Stimulated activated memory B cell treated with anti-CD40 and anti-IgM and Interleukin-4, amounts not matched to agents 10 μg/mL and 1 μg/mL and 100 μg/mL, for 72 hours (primary cell): Measurements from ENCODE around the gene GPN2.

Experiments used
- ATAC-seq: fragments of 150-1000 bp; cut with Tn5 transposase; 2 replicates; pipeline ENCODE4 v1.10.0; 2021
- H3K27ac Mint-ChIP-seq: one replicate; pipeline ENCODE4 v1.8.0; 2022; ENCODE audit warnings: mild to moderate bottlenecking, mixed read lengths
- H3K27me3 Mint-ChIP-seq: one replicate; pipeline ENCODE4 v1.8.0; 2022; ENCODE audit warnings: mixed read lengths
- H3K36me3 Mint-ChIP-seq: one replicate; pipeline ENCODE4 v1.8.0; 2022; ENCODE audit warnings: mixed read lengths
- H3K4me1 Mint-ChIP-seq: one replicate; pipeline ENCODE4 v1.8.0; 2022; ENCODE audit warnings: mixed read lengths
- H3K4me3 Mint-ChIP-seq: one replicate; pipeline ENCODE4 v1.8.0; 2022; ENCODE audit warnings: mild to moderate bottlenecking, moderate library complexity, mixed read lengths
- H3K9me3 Mint-ChIP-seq: one replicate; pipeline ENCODE4 v1.8.0; 2022; ENCODE audit warnings: mixed read lengths

Gene GPN2

DNA sequence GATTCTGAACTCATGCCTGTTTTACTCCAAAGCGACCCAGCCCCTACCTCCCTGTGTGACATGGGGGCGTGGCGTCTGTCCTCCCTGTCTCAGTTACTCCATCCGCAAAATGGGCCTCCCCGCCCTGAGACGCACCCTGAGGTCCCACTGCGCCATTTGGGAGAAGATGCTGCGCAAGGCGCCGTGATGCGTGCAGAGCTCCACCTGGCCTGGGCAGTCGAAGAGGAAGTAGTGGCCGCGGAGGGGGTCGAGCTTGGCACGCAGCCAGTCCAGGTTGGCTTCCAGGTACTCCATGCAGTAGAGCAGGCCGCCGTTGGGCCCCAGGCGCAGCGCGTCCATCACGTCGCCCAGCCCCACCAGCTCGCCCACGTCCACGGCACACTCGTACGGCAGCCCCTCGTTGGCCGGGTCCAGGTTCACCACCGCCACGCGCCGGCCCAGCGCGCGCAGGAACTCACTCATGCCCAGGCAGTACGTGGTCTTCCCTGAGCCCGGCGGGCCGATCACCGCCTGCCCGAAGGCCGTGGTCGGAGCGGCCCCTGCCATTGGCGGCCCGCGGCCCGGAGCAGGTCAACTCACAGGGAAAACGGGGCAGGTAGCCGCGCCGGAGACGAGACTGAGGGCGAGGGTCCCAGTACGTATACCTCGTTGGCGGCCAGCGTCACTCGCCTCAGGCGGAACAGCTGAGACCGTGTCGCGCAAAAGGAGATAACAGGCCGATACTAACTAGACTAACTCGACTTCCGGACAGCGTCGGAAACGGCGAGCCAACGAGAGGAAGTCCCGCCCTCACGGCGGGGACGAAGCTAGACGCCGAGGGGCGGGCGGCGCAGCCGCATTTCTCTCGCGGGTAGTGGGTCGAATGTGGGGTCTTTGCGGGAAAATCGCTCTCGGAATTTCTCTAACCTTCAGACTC, at the start of gene GPN2:
TSS of gene GPN2 (minus strand) at position 733 of the 916 bp plus-strand sequence. CDS start at position 546, 187 bp downstream.
- Mint-ChIP-seq H3K9me3 (no peaks in the 10 kb centered on the region), H3K4me1 (peaks cover 41% of the 10 kb centered on the region), H3K36me3 (peaks cover 46% of the 10 kb centered on the region), H3K27ac (peak within 1 kb of the TSS; percentile 96), H3K27me3 (no peaks in the 10 kb centered on the region), H3K4me3 (peak within 1 kb of the TSS; percentile 95)
- peak; percentile 98 for ATAC-seq

- H3K27ac Mint-ChIP-seq = no peak overlapping the region
- no peaks in the 10 kb centered on the region for H3K27me3 Mint-ChIP-seq
- no peaks in the 10 kb centered on the region for H3K4me1 Mint-ChIP-seq
- H3K36me3 Mint-ChIP-seq = peaks cover 35% of the 10 kb centered on the region
- ATAC-seq = no peak
- no peaks in the 10 kb centered on the region for H3K9me3 Mint-ChIP-seq
- no peak overlapping the region for H3K4me3 Mint-ChIP-seq
Observed at GRCh38 chr1:26938659-26939025, 48.6 kb upstream of the GPN2 start.

DNA sequence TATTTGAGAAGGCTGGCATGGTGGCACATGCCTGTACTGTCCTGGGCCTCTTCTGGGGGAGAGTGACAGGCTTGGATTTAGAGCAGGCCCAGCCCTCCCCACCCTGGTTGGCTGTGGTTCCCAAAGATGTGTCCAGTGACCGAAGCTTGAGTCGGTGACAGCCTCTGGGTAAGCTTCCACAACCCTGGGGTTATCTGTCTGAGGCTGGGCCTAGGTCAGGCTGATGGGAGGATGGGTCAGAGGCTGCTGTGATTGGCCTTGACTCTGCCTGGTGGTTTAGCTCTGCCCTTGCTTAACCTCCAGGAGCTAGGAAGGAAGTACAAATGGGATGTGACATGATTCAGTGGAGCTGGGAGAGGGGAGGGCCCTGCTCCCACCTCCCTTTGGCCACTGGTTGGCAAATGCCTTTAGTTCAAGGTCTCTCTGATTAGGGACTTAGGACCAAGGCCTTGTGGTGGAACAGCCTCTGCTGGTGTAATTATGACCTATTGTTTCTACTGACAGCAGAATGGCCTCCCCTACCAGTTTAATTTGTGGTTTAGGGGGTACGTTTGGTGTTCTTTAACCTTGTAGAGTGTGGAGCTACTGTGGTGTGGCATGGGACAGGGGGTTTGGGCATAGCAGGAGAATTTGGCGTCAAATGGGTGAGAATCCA, 48.0 kb upstream of the GPN2 start:
- peaks cover under 1% of the 10 kb centered on the region for H3K4me1 Mint-ChIP-seq
- H3K36me3 Mint-ChIP-seq = peaks cover 33% of the 10 kb centered on the region
- no peak overlapping the region for H3K27ac Mint-ChIP-seq
- no peaks in the 10 kb centered on the region for H3K27me3 Mint-ChIP-seq
- no peaks in the 10 kb centered on the region for H3K9me3 Mint-ChIP-seq
- no peak for ATAC-seq
- H3K4me3 Mint-ChIP-seq = no peak overlapping the region

GRCh38 chr1:26936823-26937222, 46.7 kb upstream of the GPN2 start:
- no peak overlapping the region for H3K27ac Mint-ChIP-seq
- H3K36me3 Mint-ChIP-seq = peaks cover 29% of the 10 kb centered on the region

DNA sequence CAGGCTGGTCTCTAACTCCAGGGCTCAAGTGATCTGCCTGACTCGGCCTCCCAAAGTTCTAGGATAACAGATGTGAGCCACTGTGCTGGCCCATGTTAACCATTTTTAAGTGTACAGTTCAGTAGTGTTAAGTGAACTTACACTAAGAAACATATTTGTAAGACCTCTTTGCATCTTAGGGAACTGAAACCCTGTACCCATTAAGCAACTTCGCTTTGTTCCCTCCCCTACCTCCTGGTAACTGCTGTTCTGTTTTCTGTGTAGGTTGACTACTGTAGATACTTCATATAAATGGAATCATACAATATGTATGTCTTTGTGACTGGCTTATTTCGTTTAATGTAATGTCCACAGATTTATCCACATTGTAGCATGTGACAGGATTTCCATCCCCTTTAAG, 42.4 kb upstream of the GPN2 start:
- ATAC-seq = peak; percentile 94
- peak overlapping the region; percentile 46 for H3K27ac Mint-ChIP-seq
- no peaks in the 10 kb centered on the region for H3K9me3 Mint-ChIP-seq
- peaks cover 12% of the 10 kb centered on the region for H3K4me1 Mint-ChIP-seq
- H3K4me3 Mint-ChIP-seq = peak overlapping the region; percentile 26
- H3K36me3 Mint-ChIP-seq = peaks cover 33% of the 10 kb centered on the region
- H3K27me3 Mint-ChIP-seq = no peaks in the 10 kb centered on the region

More at GRCh38 chr1:26936823-26937222, 46.7 kb upstream of the GPN2 start:
- Mint-ChIP-seq H3K4me1 (peaks cover 12% of the 10 kb centered on the region), H3K9me3 (no peaks in the 10 kb centered on the region), H3K4me3 (no peak overlapping the region), H3K27me3 (no peaks in the 10 kb centered on the region)
- ATAC-seq = no peak

DNA sequence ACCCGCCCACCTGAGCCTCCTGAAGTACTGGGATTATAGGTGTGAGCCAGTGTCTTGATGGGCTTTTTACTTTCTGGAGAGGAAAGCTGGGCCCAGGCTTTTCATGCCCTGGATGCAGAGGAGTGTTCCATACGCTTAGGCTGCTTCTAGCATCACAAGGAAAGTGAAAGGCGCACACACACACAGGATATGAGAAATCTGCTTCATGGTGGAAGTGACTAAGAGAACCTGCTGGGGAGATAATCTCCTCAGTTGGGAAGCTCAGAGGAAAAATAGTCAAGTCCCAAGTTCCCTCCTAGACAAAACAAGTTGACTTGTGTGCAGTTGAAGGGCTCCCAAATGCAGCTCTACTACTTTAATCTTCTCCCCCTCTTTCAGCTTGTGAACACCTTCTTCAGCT, 33.6 kb upstream of the GPN2 start:
- H3K36me3 Mint-ChIP-seq = peaks cover 22% of the 10 kb centered on the region
- no peaks in the 10 kb centered on the region for H3K27me3 Mint-ChIP-seq
- no peak overlapping the region for H3K27ac Mint-ChIP-seq
- H3K9me3 Mint-ChIP-seq = no peaks in the 10 kb centered on the region
- H3K4me1 Mint-ChIP-seq = peaks cover 31% of the 10 kb centered on the region
- ATAC-seq = no peak
- H3K4me3 Mint-ChIP-seq = peak overlapping the region; percentile 96

- Mint-ChIP-seq H3K9me3 (no peaks in the 10 kb centered on the region), H3K27ac (peak overlapping the region; percentile 87), H3K4me3 (peak overlapping the region; percentile 96), H3K27me3 (no peaks in the 10 kb centered on the region), H3K36me3 (peaks cover 14% of the 10 kb centered on the region), H3K4me1 (peaks cover 31% of the 10 kb centered on the region)
- ATAC-seq = no peak
Observed at GRCh38 chr1:26922901-26923300, 32.8 kb upstream of the GPN2 start.

DNA sequence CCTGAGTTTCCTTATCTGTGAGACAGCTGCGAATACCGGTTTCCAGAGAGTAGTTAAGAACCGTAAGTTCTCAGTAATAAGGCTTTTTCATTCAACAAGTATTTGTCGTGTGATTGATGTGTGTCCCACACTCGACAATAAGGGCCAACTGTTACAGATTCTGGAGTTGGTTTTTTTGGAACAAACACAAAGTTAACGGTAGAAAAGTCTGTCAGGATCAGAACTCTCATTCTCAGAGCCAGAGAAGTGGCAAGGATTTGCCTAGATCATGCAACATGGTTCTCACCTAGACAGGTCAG, 32.3 kb upstream of the GPN2 start:
- Mint-ChIP-seq H3K9me3 (no peaks in the 10 kb centered on the region), H3K27me3 (no peaks in the 10 kb centered on the region), H3K27ac (peak overlapping the region; percentile 87), H3K4me3 (peak overlapping the region; percentile 96), H3K36me3 (peaks cover 9% of the 10 kb centered on the region), H3K4me1 (peaks cover 31% of the 10 kb centered on the region)
- no peak for ATAC-seq

- H3K9me3 Mint-ChIP-seq = no peaks in the 10 kb centered on the region
- H3K27ac Mint-ChIP-seq = peak within 1 kb of the TSS; percentile 87
- peak; percentile 99 for ATAC-seq
- peak within 1 kb of the TSS; percentile 96 for H3K4me3 Mint-ChIP-seq
- no peaks in the 10 kb centered on the region for H3K27me3 Mint-ChIP-seq
- H3K36me3 Mint-ChIP-seq = peaks cover 3% of the 10 kb centered on the region
- H3K4me1 Mint-ChIP-seq = peaks cover 26% of the 10 kb centered on the region
Observed at GRCh38 chr1:26921540-26922430, 31.7 kb upstream of the GPN2 start, which contains the start of gene NUDC. Gene NUDC (plus strand): TSS chr1:26921743. CDS start chr1:26921849, 106 bp downstream.

- H3K27ac Mint-ChIP-seq = peak overlapping the region; percentile 87
- H3K4me1 Mint-ChIP-seq = peaks cover 23% of the 10 kb centered on the region
- H3K4me3 Mint-ChIP-seq = peak overlapping the region; percentile 96
- no peaks in the 10 kb centered on the region for H3K36me3 Mint-ChIP-seq
- no peaks in the 10 kb centered on the region for H3K27me3 Mint-ChIP-seq
- ATAC-seq = peak; percentile 59
- H3K9me3 Mint-ChIP-seq = no peaks in the 10 kb centered on the region
Observed at GRCh38 chr1:26921126-26921539, 31.1 kb upstream of the GPN2 start.

DNA sequence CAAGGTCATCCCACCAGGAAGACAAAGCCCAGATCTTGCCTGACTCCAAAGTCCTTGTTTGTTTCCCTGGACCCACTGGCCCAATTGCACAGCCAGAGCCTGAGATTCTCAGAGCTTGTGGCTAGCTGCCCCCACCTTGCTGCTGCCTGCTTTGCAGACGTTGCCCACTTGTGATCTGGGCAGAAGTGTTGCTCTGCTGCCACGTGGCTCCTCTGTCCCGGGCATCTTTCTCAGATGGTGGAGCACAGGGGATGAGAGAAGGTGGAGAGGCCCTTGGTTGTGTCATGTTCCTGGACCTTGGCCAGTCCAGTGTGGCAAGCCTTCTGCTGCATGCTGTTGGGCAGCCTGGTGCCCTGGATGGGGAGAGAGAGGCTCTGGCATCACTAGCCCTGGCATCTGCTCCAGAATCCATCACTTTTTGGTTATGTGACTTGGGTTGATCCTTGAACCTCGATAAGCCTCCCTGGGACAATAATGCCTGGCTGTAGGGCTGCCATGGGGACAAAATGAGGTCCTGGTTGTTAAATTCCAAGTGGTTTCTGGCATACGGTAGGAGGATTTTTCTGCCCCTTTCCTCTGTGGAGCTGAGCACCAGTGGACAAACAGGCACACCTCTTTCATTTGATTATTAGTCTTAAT, 25.2 kb upstream of the GPN2 start:
- Mint-ChIP-seq H3K27me3 (no peaks in the 10 kb centered on the region), H3K9me3 (no peaks in the 10 kb centered on the region), H3K36me3 (no peaks in the 10 kb centered on the region), H3K4me3 (no peak overlapping the region), H3K27ac (no peak overlapping the region), H3K4me1 (peaks cover 1% of the 10 kb centered on the region)
- ATAC-seq = no peak

DNA sequence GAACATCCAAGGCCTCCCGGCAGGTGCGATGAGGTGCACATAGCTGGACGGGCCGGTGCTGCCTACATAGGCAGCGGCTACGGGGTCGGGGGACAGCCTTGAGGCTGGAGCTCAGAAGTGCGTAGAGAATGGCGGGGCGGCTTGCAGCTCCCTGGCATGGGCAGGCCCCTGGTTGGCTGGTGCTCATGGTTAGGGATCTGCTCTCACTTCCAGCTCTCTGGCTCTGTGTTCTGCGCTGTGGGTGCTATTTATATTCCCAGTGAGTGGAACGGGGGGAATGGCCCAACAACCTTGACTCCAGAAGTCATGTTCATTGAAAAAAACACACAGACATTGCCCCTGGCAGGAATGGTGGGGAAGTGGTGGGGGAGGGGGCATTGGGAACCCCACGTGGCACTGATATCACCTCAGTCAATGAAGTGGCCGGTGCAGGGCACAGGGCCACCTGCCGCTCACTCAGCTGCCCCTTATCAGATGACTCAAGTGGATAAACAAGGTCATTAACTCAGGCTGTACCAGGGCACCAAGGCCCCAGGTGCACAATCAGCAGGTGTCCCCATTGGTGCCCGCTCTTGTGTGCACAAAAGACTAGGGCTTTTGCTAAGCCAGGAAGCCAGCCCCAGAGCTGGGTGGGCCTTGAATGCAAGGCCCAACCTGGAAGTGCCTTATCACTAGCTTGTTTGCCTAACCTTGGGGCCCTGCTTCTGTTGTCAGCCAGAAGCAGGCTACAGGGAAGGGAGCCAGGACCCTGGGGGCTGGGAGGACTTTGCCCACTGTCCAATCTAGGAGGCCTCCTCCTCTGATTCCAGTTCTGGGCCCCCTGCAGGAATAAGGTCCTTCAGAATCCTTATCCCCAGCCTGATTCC, 23.9 kb upstream of the GPN2 start, which contains the start of gene NR0B2:
TSS of gene NR0B2 (minus strand) at position 222 of the 866 bp plus-strand sequence. CDS start at position 187, 35 bp downstream.
- peaks cover 7% of the 10 kb centered on the region for H3K27me3 Mint-ChIP-seq
- no peak within 1 kb of the TSS for H3K27ac Mint-ChIP-seq
- H3K9me3 Mint-ChIP-seq = no peaks in the 10 kb centered on the region
- H3K4me1 Mint-ChIP-seq = no peaks in the 10 kb centered on the region
- ATAC-seq = no peak
- H3K36me3 Mint-ChIP-seq = no peaks in the 10 kb centered on the region
- no peak within 1 kb of the TSS for H3K4me3 Mint-ChIP-seq

- no peak for ATAC-seq
- Mint-ChIP-seq H3K4me1 (no peaks in the 10 kb centered on the region), H3K9me3 (no peaks in the 10 kb centered on the region), H3K4me3 (no peak overlapping the region), H3K36me3 (no peaks in the 10 kb centered on the region), H3K27me3 (peaks cover 8% of the 10 kb centered on the region), H3K27ac (no peak overlapping the region)
Observed at GRCh38 chr1:26913389-26913753, 23.3 kb upstream of the GPN2 start.

DNA sequence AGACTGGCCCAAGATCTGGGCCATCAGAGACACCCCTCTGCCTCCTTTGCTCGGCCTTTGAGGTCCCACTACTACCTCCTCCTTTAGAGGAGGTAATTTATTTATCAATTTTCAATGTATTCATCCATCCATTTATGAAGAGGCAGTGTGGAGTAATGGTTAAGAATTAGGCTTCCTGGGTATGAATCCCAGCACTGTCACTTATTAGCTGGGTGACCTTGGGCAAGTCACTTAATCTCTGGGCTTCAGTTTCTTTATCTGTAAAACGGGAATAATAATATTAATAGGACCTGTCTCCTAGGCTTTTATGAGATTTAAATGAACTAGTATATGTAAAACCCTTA, 22.0 kb upstream of the GPN2 start:
- Mint-ChIP-seq H3K9me3 (no peaks in the 10 kb centered on the region), H3K27me3 (peaks cover 8% of the 10 kb centered on the region), H3K4me3 (no peak overlapping the region), H3K27ac (no peak overlapping the region), H3K36me3 (no peaks in the 10 kb centered on the region), H3K4me1 (no peaks in the 10 kb centered on the region)
- no peak for ATAC-seq
